Adrenal gland (tissue), 5 donors: ENCODE measurements around the gene SYK.

ENCODE experiments used
- CTCF ChIP-seq, 6 experiments: fragments of 450-650 bp in 4 of 6; fragments of 200-600 bp in 2 of 6; sonication (generic) in 1 of 6; IDR thresholded peaks; 1 replicate in 5 of 6; 2 replicates in 1 of 6; pipeline versions ENCODE4 v1.5.1 to v1.8.0; 2016 to 2021; ENCODE audit warnings: antibody characterized with exemption in 6 of 6, mild to moderate bottlenecking in 2 of 6, moderate library complexity in 1 of 6
- POLR2A ChIP-seq, 2 donors: fragments of 450-650 bp; IDR thresholded peaks; one replicate each; pipeline ENCODE4 v1.6.1; 2017; ENCODE audit warnings: antibody characterized with exemption in 2 of 2, mild to moderate bottlenecking in 2 of 2, moderate library complexity in 1 of 2
- donor health status: DM: no; HTN: no; CAD: no.

- TF ChIP-seq CTCF (IDR thresholded peaks at IDR 0.05) (no peak), POLR2A (IDR thresholded peaks at IDR 0.05) (no peak)
Measured at GRCh38 chr9:90915693-90916092, 114.1 kb downstream of the SYK start.
